Measurements from ENCODE around the gene WDR77. TPM values are rescaled to one million over a fixed set of nuclear protein-coding genes. Genes with fewer than 3 reads are reported as not detected.

Gene WDR77
- total and polyA plus RNA-seq, 2 donors (not counting 1 experiment from before 2014, with no cell fraction given), result 40.5 to 85.5 TPM

DNA sequence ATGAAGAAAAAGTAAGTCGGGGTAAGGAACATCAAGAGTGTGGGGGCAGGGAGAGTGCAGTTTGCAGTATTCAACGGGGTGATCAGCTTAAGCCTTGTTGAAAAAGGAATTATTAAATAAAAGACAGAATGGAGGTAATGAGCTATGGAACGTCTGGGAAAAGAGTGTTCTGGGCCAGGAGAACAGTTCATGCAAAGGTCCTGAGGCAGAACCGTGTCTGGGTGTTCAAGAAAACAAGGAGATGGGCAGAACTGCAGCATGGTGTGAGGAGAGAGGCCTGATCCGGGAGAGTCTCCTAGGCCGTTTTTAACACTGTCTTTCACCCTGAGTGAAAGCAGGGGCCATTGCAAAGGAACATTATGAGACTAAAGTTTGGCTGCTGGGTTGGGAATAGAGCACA is 41.8 kb downstream of the WDR77 start:
- Histone ChIP-seq H3K36me3 (replicated peaks in 1 of 2; ENCODE audit: control extremely low read depth in 1 of 2, control insufficient read depth in 1 of 2, extremely low read depth in 1 of 2, insufficient read depth in 2 of 2, low read length in 1 of 2) (no peaks in the 10 kb centered on the region), H3K9me3 (ENCODE audit: control extremely low read depth in 1 of 3, control insufficient read depth in 2 of 3, insufficient read depth in 1 of 3, low read length in 2 of 3) (peaks cover 0 to 3% (median 0%) of the 10 kb centered on the region in 3 donors), H3K4me3 (ENCODE audit: control extremely low read depth in 1 of 5, extremely low read depth in 1 of 5, insufficient read depth in 1 of 5, low read depth in 2 of 5, low read length in 4 of 5) (no peak overlapping the region), H3K9ac (ENCODE audit: low read length) (no peak overlapping the region), H3K4me2 (replicated peaks; ENCODE audit: low read depth, low read length, poor library complexity, severe bottlenecking) (peak overlapping the region; percentile 21), H2AFZ (ENCODE audit: insufficient read depth, low read depth, low read length, poor library complexity, severe bottlenecking) (no peak overlapping the region), H3K4me1 (ENCODE audit: control insufficient read depth in 2 of 2, insufficient read depth in 2 of 2, low read length in 2 of 2) (peaks cover 30 to 35% of the 10 kb centered on the region in 2 donors), H3K27ac (ENCODE audit: low read length in 2 of 2) (peak overlapping the region in 1 of 2 donors; percentile 37), H3K79me2 (ENCODE audit: control insufficient read depth, insufficient read depth, low read length) (no peaks in the 10 kb centered on the region), H4K20me1 (ENCODE audit: control insufficient read depth, insufficient read depth, low read length, poor library complexity, severe bottlenecking) (no peaks in the 10 kb centered on the region), H3K27me3 (replicated peaks in 1 of 4; ENCODE audit: control extremely low read depth in 1 of 4, control insufficient read depth in 3 of 4, insufficient read depth in 4 of 4, low read length in 3 of 4) (no peaks in the 10 kb centered on the region)
- Mint-ChIP-seq H3K27me3 (no peaks in the 10 kb centered on the region), H3K4me1 (peaks cover 37% of the 10 kb centered on the region), H3K9me3 (ENCODE audit: insufficient read depth) (no peaks in the 10 kb centered on the region), H3K27ac (peak overlapping the region; percentile 64), H3K4me3 (peak overlapping the region; percentile 5)
- CTCF ChIA-PET, result interaction anchor here (1.5 kb wide), 2 partner anchors 10 to 210 kb away, joined by 4 to 5 read pairs; no protein-coding TSS in a partner anchor
- DNase-seq (no peak), ATAC-seq (ENCODE audit: low read depth) (no peak)
- intact Hi-C loops (cut with micrococcal nuclease), result loop anchor here (2.0 to 5.0 kb wide), 5 partner anchors 34 to 280 kb away; partner anchors contain the start of genes CEPT1 and DRAM2
- TF ChIP-seq, protein P1, sequence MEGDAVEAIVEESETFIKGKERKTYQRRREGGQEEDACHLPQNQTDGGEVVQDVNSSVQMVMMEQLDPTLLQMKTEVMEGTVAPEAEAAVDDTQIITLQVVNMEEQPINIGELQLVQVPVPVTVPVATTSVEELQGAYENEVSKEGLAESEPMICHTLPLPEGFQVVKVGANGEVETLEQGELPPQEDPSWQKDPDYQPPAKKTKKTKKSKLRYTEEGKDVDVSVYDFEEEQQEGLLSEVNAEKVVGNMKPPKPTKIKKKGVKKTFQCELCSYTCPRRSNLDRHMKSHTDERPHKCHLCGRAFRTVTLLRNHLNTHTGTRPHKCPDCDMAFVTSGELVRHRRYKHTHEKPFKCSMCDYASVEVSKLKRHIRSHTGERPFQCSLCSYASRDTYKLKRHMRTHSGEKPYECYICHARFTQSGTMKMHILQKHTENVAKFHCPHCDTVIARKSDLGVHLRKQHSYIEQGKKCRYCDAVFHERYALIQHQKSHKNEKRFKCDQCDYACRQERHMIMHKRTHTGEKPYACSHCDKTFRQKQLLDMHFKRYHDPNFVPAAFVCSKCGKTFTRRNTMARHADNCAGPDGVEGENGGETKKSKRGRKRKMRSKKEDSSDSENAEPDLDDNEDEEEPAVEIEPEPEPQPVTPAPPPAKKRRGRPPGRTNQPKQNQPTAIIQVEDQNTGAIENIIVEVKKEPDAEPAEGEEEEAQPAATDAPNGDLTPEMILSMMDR (IDR thresholded peaks at IDR 0.05), result no peak
- no peak for TF ChIP-seq EZH2 (IDR thresholded peaks at IDR 0.05; ENCODE audit: borderline replicate concordance, insufficient read depth, low read depth, low read length, poor library complexity, severe bottlenecking)
- 79% methylated on average over 6 of the region's 6 CpGs for WGBS (ENCODE audit: insufficient coverage)
- POLR2A ChIA-PET, result no interaction called here

DNA sequence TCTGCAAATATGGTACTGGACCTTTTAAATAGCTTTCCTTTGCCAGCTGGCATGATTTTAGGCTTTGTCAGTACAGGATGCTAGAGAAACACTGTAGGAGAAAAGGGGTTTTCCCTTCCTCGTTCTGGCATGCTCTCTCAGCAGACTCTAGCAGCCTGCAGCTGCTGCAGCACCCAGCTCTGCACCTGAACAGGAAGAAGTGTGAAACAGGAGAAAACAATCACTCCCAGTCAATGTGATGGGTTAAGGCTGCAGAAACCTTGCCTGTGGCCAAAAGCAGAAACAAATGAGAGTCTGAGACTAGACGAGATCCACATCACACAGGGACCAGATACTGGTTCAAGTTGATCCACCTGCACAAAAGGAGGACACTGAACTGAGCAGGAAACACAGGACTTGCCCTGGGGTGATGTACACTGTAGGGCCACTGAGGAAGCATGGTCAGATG is 42.7 kb downstream of the WDR77 start:
- H3K27ac Mint-ChIP-seq, result peak overlapping the region; percentile 79
- Histone ChIP-seq H3K36me3 (replicated peaks in 1 of 2; ENCODE audit: control extremely low read depth in 1 of 2, control insufficient read depth in 1 of 2, extremely low read depth in 1 of 2, insufficient read depth in 2 of 2, low read length in 1 of 2) (no peaks in the 10 kb centered on the region), H3K27me3 (replicated peaks in 1 of 4; ENCODE audit: control extremely low read depth in 1 of 4, control insufficient read depth in 3 of 4, insufficient read depth in 4 of 4, low read length in 3 of 4) (no peaks in the 10 kb centered on the region), H3K79me2 (ENCODE audit: control insufficient read depth, insufficient read depth, low read length) (no peaks in the 10 kb centered on the region), H3K9ac (ENCODE audit: low read length) (no peak overlapping the region), H3K9me3 (ENCODE audit: control extremely low read depth in 1 of 3, control insufficient read depth in 2 of 3, insufficient read depth in 1 of 3, low read length in 2 of 3) (peaks cover 0 to 3% (median 0%) of the 10 kb centered on the region in 3 donors), H3K4me3 (ENCODE audit: control extremely low read depth in 1 of 5, extremely low read depth in 1 of 5, insufficient read depth in 1 of 5, low read depth in 2 of 5, low read length in 4 of 5) (no peak overlapping the region), H4K20me1 (ENCODE audit: control insufficient read depth, insufficient read depth, low read length, poor library complexity, severe bottlenecking) (no peaks in the 10 kb centered on the region), H3K4me2 (replicated peaks; ENCODE audit: low read depth, low read length, poor library complexity, severe bottlenecking) (peak overlapping the region; percentile 60), H3K4me1 (ENCODE audit: control insufficient read depth in 2 of 2, insufficient read depth in 2 of 2, low read length in 2 of 2) (peaks cover 30 to 35% of the 10 kb centered on the region in 2 donors), H2AFZ (ENCODE audit: insufficient read depth, low read depth, low read length, poor library complexity, severe bottlenecking) (no peak overlapping the region), H3K27ac (ENCODE audit: low read length in 2 of 2) (peak overlapping the region; percentile 32 to 37)
- no peaks in the 10 kb centered on the region for H3K9me3 Mint-ChIP-seq (ENCODE audit: insufficient read depth)
- H3K4me3 Mint-ChIP-seq, result peak overlapping the region; percentile 59
- peak; percentile 96 for ATAC-seq (ENCODE audit: low read depth)
- CTCF ChIA-PET, result interaction anchor here (0.8 to 2.8 kb wide), 10 partner anchors 11 to 376 kb away, joined by 3 to 16 read pairs (median 5); partner anchors contain the start of gene WDR77
- peaks cover 37% of the 10 kb centered on the region for H3K4me1 Mint-ChIP-seq
- WGBS (ENCODE audit: insufficient coverage), result 0% methylated on average over 1 of the region's 2 CpGs
- TF ChIP-seq EZH2 (IDR thresholded peaks at IDR 0.05; ENCODE audit: borderline replicate concordance, insufficient read depth, low read depth, low read length, poor library complexity, severe bottlenecking), result no peak
- TF ChIP-seq, protein P1 (IDR thresholded peaks at IDR 0.05), result no peak
- H3K27me3 Mint-ChIP-seq, result no peaks in the 10 kb centered on the region
- POLR2A ChIA-PET, result interaction anchor here (0.7 kb wide), 1 partner anchor 189 kb away, joined by 3 read pairs; no protein-coding TSS in a partner anchor
- DNase-seq, result peak; percentile 83
- intact Hi-C loops (cut with micrococcal nuclease), result loop anchor here (2.0 to 5.0 kb wide), 5 partner anchors 34 to 279 kb away; partner anchors contain the start of genes CEPT1 and DRAM2
